ENCODE results near the gene LHX6. TPM values are rescaled to one million over a fixed set of nuclear protein-coding genes. Genes with fewer than 3 reads are reported as not detected.

LHX6 gene
- total and polyA plus RNA-seq, 2 of the 4 experiments (the other 2 are of a cell fraction) = under 0.01 to 0.05 TPM

GRCh38 chr9:122274055-122274454, 45.3 kb upstream of the LHX6 start:
- no peak overlapping the region for H2AFZ ChIP-seq (replicated peaks; ENCODE audit: low read length, poor library complexity)
- H3K27me3 ChIP-seq (ENCODE audit: control insufficient read depth, insufficient read depth, low read length) = no peaks in the 10 kb centered on the region
- ChIA-PET CTCF (interaction anchor here (0.6 kb wide), 1 partner anchor 85 kb away, joined by 3 read pairs; no protein-coding TSS in a partner anchor), POLR2A (ENCODE audit: unreplicated experiment) (no interaction called here)
- no peak overlapping the region for H3K4me2 ChIP-seq (ENCODE audit: low read depth, low read length)
- no peak overlapping the region for H2AK5ac ChIP-seq (ENCODE audit: low read depth, low read length)
- H2BK5ac ChIP-seq (ENCODE audit: low read depth, low read length, poor library complexity, severe bottlenecking) = no peak overlapping the region
- H3K4me3 ChIP-seq (ENCODE audit: insufficient read depth, low read depth, low read length) = no peak overlapping the region
- H4K5ac ChIP-seq (ENCODE audit: low read depth, low read length) = no peak overlapping the region
- H3K9me3 ChIP-seq (ENCODE audit: control insufficient read depth, insufficient read depth, low read length) = peaks cover 9% of the 10 kb centered on the region
- TF ChIP-seq RAD21 (IDR thresholded peaks at IDR 0.05; ENCODE audit: low read length) (no peak), RCOR1 (IDR thresholded peaks at IDR 0.05; ENCODE audit: insufficient replicate concordance, low read length) (no peak), POLR2A (IDR thresholded peaks at IDR 0.05; ENCODE audit: low read depth, low read length) (no peak), MAZ (IDR thresholded peaks at IDR 0.05; ENCODE audit: borderline replicate concordance, low read depth, low read length) (no peak), RFX5 (IDR thresholded peaks at IDR 0.05; ENCODE audit: low read depth, low read length) (no peak), CTCF (conservative IDR thresholded peaks at IDR 0.05; ENCODE audit: low read depth, low read length) (no peak), NFE2L2 (IDR thresholded peaks at IDR 0.05; ENCODE audit: low read depth, low read length) (no peak), MAFK (IDR thresholded peaks at IDR 0.05; ENCODE audit: low read depth, low read length) (no peak), CEBPB (IDR thresholded peaks at IDR 0.05; ENCODE audit: low read depth, low read length) (no peak), SMC3 (IDR thresholded peaks at IDR 0.05; ENCODE audit: low read depth, low read length) (no peak), FOS (IDR thresholded peaks at IDR 0.05; ENCODE audit: low read depth, low read length) (no peak), MXI1 (IDR thresholded peaks at IDR 0.05; ENCODE audit: borderline replicate concordance, low read depth, low read length) (no peak), CHD1 (IDR thresholded peaks at IDR 0.05; ENCODE audit: low read depth, low read length) (no peak), BHLHE40 (IDR thresholded peaks at IDR 0.05; ENCODE audit: low read depth, low read length) (no peak), ELK1 (IDR thresholded peaks at IDR 0.05; ENCODE audit: borderline replicate concordance, low read depth, low read length) (no peak)
- TF ChIP-seq, protein P1, sequence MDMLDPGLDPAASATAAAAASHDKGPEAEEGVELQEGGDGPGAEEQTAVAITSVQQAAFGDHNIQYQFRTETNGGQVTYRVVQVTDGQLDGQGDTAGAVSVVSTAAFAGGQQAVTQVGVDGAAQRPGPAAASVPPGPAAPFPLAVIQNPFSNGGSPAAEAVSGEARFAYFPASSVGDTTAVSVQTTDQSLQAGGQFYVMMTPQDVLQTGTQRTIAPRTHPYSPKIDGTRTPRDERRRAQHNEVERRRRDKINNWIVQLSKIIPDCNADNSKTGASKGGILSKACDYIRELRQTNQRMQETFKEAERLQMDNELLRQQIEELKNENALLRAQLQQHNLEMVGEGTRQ (IDR thresholded peaks at IDR 0.05; ENCODE audit: low read depth, low read length) = no peak
- no peak overlapping the region for H3K9ac ChIP-seq (ENCODE audit: low read depth, low read length)
- BruUV-seq (replicated peaks) = no TSS peak
- no peak overlapping the region for H3K56ac ChIP-seq (ENCODE audit: extremely low read depth, insufficient read depth, low read length)
- DNase-seq (no peak), ATAC-seq (ENCODE audit: low read depth) (no peak)
- no peaks in the 10 kb centered on the region for H3K9me1 ChIP-seq (ENCODE audit: insufficient read depth, low read length)
- no peak overlapping the region for H2BK20ac ChIP-seq (ENCODE audit: low read depth, low read length)
- H3K23ac ChIP-seq (ENCODE audit: low read depth, low read length) = no peak overlapping the region
- in situ Hi-C loops (cut with MboI; ENCODE audit: low sequenced_read_pairs) (no loop called here), intact Hi-C loops (cut with micrococcal nuclease) (no loop called here), dilution Hi-C loops (cut with HindIII; ENCODE audit: low sequenced_read_pairs, unreplicated experiment) (no loop called here)
- no peaks in the 10 kb centered on the region for H3K4me1 ChIP-seq (ENCODE audit: control insufficient read depth, insufficient read depth, low read length)
- H3K79me1 ChIP-seq (ENCODE audit: low read depth in 1 of 2, low read length in 2 of 2) = peaks cover 27 to 32% of the 10 kb centered on the region in 2 experiments
- no peaks in the 10 kb centered on the region; the same call in 1 of the 2 replicates for H4K20me1 ChIP-seq (ENCODE audit: insufficient read depth, low read length)
- no peak overlapping the region for H2AK9ac ChIP-seq (replicated peaks; ENCODE audit: low read depth, low read length, poor library complexity)
- H3K36me3 ChIP-seq (ENCODE audit: control insufficient read depth, insufficient read depth, low read length) = peaks cover 20% of the 10 kb centered on the region
- no peak overlapping the region for H3K18ac ChIP-seq (ENCODE audit: low read depth, low read length)
- H3K4ac ChIP-seq (ENCODE audit: low read depth, low read length) = no peak overlapping the region
- no peak overlapping the region for H2BK15ac ChIP-seq (ENCODE audit: low read depth, low read length)
- no CpG with 5 or more reads among the region's 2 CpGs for WGBS, 2 experiments (ENCODE audit: extremely low coverage in 2 of 2, insufficient read length in 1 of 2)
- H3K27ac ChIP-seq (ENCODE audit: insufficient read depth, low read length) = no peak overlapping the region
- no peak overlapping the region for H4K8ac ChIP-seq (ENCODE audit: low read depth in 2 of 2, low read length in 2 of 2)
- no peak overlapping the region for H3K14ac ChIP-seq (replicated peaks; ENCODE audit: low read depth, low read length)
- no peak overlapping the region for H2BK120ac ChIP-seq (ENCODE audit: low read depth, low read length)
- H4K91ac ChIP-seq (ENCODE audit: insufficient read depth, low read depth, low read length) = no peak overlapping the region
